AG09319 (cell line): Measurements from ENCODE around the gene LRRTM2.
"Not testable (repeated sequence)": the region's sequence is repeated elsewhere in the genome, so short reads cannot be mapped to it uniquely, and the experiment has no call there.

ENCODE experiments used
- DNase-seq: peaks from one replicate; pipeline ENCODE4 v3.0.0-alpha.2; 2010; ENCODE audit warnings: low read depth; ENCODE audit errors: extremely low read depth
- CTCF ChIP-seq: IDR thresholded peaks from 2 replicates; pipeline ENCODE4 v1.5.1; 2011; ENCODE audit warnings: low read depth, mild to moderate bottlenecking, inconsistent platforms, low read length, moderate library complexity

The LRRTM2 gene

GRCh38 chr5:138874771-138875551 lies at the start of gene LRRTM2:
Gene LRRTM2 (minus strand): TSS chr5:138875335. CDS start chr5:138874911, 424 bp downstream.
- no peak for TF ChIP-seq CTCF
- DNase-seq, result peak; percentile 57

DNA sequence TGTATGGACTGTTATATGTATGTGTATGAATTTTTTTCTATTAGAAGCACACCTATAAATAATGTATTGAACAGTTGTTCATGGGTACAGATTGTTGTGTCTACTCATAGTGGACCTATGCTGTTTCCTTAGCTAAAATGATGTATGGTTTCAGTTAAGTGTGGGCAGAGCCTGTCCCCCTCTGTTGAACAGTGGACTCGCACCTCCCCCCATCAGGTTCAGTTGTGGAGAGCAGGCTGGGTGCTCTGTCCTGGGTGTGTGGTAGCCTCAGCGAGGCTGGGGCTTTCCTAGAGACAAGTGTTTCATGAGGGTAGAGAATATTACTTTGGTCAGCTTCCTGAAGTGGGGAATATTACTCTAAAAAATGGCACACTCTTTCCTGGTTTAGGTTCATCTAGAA lies 47.4 kb upstream of the LRRTM2 start:
- no peak for DNase-seq
- no peak for TF ChIP-seq CTCF

GRCh38 chr5:138921362-138921761 lies 46.2 kb upstream of the LRRTM2 start:
- DNase-seq, result not testable (repeated sequence)

GRCh38 chr5:138920181-138920580 lies 45.0 kb upstream of the LRRTM2 start:
- no peak for DNase-seq
- TF ChIP-seq CTCF, result no peak

GRCh38 chr5:138918686-138919085 lies 43.6 kb upstream of the LRRTM2 start:
- DNase-seq, result no peak
- no peak for TF ChIP-seq CTCF

GRCh38 chr5:138914338-138914737 lies 39.2 kb upstream of the LRRTM2 start:
- DNase-seq, result no peak
- no peak for TF ChIP-seq CTCF

GRCh38 chr5:138913773-138914172 lies 38.6 kb upstream of the LRRTM2 start:
- no peak for TF ChIP-seq CTCF
- no peak for DNase-seq

- no peak for TF ChIP-seq CTCF
- no peak for DNase-seq
These were observed 37.0 kb upstream of the LRRTM2 start for GRCh38 chr5:138912093-138912492.
